Stimulated activated CD4-positive, alpha-beta T cell treated with anti-CD3 and anti-CD28 coated beads, Interleukin-2, amount 100 ng/mL, for 24 hours (primary cell): ENCODE data around the gene SHOC2.

Experiments
- DNase-seq, 2 donors: peaks; one replicate each; pipeline ENCODE4 v3.0.0-alpha.2; 2020

Gene SHOC2

DNA sequence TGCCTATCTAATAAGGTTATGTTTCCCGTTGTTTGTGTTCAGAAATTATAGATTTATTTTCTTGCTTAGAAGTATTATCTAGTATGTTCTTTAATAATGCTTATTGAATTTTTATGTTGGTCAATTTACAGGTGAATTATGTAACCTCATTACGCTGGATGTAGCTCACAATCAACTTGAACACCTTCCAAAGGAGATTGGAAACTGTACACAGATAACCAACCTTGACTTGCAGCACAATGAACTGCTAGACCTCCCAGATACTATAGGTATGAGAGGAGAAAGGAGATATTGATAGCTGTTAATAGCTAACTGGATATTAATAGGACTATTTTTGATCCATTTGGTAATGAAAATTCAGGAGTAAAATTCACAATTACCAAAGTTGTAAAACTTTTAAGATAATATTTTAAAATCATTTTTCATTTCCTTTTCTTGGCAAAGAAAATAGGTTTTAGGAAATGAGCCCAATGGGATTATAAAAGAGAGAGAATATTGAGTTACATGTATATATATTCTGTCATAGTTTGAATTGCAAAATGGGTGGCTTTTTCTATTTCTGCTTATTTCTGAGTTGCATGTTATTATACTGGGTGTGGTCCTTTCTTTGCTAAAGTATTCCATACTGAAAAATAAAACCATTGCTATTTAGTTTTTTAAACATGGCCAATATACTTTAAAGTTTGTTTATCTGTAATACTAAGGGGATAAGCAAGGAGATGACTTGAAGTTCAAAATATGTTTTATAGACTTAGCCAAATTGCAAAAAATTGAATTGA lies 66.3 kb downstream of the SHOC2 start:
- no peak for DNase-seq

DNA sequence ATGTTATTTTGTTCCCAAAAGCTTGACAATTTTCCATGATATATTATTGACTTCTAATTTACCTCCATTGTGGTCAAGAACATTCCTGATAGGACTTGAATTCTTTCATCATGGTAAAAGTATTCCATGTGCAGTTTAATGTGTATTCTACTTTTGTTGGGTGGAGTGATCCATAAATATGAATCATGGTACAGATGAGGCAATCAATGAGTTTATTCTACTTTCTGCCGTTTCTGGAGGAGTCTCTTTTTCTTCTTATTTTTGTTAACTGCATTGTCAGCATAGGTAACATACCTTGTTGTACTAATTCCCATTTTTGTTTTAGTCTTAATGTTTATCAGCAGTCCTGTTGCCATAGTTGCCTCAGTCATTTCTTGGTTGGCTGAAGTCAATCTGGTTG lies 69.6 kb downstream of the SHOC2 start:
- DNase-seq: no peak

- DNase-seq: no peak
Observed at GRCh38 chr10:110992006-110992800, 72.8 kb downstream of the SHOC2 start.

GRCh38 chr10:110993024-110993693 lies 73.8 kb downstream of the SHOC2 start:
- no peak for DNase-seq

- DNase-seq: no peak
Observed at GRCh38 chr10:110994406-110995086, 75.1 kb downstream of the SHOC2 start.

DNA sequence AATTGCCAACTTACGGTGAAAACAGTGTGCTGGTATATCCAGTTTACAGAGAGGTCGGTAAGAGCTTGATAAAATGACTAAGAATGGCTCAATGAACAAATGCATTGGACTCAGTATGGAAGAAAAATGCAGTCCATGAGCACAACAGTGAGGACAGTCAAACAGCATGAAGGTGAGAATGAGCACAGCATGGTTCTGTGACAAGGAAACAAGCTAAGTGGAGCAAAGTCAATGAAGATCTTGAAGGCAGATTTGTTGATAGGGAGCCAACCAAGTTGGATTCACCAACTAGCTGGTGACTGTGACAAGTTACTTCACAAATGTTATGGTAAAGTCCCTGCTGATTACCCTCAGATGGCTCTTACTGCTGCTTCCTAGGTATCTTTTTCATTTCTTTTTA lies 75.9 kb downstream of the SHOC2 start:
- DNase-seq: no peak

DNA sequence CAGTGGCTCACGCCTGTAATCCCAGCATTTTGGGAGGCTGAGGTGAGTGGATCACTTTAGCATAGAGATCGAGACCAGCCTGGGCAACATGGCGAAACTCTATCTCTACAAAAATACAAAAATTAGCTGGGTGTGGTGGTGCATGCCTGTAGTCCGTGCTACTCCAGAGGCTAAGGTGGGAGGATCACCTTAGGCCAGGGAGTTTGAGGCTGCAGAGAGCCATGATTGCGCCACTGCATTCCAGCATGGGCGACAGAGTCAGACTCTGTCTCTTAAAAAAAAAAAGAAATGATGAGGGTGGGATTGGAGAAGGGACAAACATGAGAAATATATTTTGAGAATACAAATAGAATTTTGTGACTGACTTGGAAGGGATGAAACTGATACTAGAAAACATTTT lies 76.9 kb downstream of the SHOC2 start:
- no peak for DNase-seq

DNA sequence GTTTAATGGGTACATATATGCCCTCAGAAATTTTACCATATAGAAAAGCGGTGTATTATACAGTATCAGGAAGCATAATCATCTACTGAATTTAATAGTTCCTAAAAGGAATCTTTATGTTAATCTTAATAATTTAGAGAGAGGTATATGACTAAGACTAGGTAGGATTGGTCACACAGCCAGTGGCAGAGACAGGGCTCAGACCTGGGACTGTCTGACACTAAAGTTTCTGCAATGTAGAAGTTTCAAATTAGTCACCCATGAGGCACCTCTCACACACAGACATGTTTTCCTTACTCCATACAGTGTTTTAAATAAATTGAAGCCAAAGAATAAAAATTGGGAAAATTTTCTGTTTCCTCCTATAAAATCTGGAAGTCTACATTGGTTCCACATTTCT lies 84.6 kb downstream of the SHOC2 start:
- no peak for DNase-seq

- DNase-seq: no peak
Observed at GRCh38 chr10:111007486-111007885, 88.1 kb downstream of the SHOC2 start.

DNA sequence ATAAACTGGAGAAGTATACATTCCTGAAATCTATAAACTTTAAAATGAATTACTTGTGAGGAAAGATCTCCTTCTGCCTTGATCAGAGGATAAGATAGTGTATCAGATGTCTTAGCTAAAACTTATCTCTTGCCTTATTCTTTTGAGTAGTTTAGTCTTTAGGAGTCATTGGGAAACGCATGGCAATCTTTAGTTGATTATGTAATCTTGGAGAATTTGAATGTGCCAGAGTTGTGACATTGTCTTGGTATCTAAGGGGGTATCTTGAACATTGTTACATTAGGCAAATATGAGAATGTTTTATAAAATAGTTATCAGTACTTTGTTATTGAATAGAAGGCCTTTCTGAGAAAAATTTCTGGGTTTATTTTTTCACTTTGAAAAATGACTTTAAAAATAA lies 95.8 kb downstream of the SHOC2 start:
- DNase-seq: no peak

GRCh38 chr10:111017098-111017497 lies 97.7 kb downstream of the SHOC2 start:
- DNase-seq: no peak

- DNase-seq: no peak
Observed at GRCh38 chr10:111018021-111018420, 98.6 kb downstream of the SHOC2 start.

DNA sequence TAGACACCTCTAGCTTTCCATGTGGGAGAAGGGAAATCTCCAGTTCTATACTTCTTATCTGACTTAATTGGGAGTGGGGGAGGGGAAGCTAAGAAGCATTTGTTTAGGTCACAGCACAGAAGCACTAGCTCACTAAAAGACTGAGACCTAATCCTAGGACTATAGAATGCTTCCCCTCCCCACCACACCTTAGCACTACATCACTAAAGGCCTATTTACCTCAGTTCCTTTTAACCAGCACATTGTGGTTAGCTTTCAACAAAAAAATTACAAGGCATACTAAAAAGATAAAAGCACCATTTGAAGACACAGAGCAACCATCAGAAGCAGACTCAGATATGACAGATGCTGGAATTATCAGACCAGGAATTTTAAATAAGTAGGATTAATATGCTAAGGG lies 103.7 kb downstream of the SHOC2 start:
- no peak for DNase-seq

DNA sequence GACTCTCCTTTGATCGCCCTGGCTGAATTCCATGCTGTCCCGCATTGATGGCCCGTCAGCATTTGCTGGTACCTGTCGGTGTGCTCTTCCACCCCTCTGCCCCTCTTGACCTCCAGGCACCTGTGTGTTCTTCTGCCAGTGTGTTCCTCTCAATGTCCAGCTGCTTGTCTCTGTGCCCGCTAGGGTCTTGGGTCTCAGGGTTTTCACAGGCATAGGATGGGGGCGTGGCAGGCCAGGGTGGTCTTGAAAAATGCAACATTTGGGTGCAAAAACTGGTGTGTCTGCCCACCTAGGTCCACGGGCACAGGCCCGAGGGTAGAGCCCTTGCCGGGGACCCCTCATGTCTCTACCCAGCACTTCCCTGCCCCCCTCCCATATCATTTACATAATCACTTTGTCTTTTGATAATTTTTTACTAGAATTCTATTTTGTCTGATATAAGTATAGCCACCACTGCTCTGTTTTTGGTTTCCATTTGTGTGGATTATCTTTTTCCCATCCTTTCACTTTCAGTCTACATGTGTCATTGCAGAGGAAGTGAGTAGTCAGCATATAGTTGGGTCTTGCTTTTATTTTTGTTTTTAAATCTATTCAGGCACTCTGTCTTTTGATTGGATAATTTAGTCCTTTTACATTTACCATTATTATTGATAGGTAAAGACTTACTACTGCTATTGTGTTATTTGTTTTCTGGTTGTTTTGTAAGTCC lies 110.8 kb downstream of the SHOC2 start:
- DNase-seq: no peak

DNA sequence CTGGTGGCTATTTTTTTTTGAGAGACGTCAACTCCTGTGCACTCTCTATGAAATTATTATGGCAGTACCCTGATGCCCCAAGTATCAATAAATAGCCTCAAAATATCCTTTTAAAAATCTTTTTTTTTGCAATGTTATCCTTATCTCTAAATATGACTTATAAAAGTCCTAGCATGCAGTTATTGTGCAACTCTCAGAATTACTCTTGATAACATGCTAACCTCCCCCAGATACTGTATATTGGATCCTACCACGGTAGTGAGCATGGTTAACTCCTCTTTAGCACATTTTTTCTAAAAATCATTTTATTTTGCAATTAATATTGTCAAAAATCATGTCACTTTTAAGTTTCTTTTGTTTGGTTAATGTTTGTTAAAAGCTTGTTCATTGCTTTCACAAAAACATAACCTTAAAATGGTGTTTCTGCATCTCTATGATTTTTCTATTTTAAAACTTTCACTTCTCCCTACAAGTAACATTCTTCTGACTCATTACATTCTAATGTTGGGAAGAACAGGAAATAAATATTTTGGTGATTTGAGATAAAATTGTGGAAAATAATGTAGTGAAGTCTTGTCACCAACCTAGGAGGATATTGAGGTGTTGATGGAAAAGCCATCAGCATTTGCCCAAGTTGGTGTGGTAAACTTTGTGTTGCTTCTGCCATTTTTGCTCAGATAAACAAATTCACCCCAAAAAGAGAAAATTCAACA lies 115.3 kb downstream of the SHOC2 start:
- DNase-seq: no peak

DNA sequence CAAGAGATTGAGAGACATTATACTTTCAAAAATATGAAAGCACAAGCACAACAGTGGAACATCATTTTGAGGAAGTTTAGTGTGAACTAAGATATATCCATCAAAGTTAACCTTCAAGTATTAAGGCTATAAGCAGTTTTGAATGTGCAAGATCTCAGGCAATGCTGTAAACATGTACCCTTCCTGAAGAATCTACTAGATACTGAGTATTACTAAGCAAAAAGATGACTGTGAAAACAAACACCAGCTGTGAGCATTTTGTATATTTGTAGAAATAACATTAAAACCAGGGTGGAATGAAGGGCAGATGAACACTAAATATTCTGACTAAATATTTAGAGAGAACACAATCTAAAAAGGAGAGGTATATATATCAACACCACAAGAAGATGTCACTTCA lies 116.1 kb downstream of the SHOC2 start:
- no peak for DNase-seq

GRCh38 chr10:111037858-111038257 lies 118.5 kb downstream of the SHOC2 start:
- no peak for DNase-seq

DNA sequence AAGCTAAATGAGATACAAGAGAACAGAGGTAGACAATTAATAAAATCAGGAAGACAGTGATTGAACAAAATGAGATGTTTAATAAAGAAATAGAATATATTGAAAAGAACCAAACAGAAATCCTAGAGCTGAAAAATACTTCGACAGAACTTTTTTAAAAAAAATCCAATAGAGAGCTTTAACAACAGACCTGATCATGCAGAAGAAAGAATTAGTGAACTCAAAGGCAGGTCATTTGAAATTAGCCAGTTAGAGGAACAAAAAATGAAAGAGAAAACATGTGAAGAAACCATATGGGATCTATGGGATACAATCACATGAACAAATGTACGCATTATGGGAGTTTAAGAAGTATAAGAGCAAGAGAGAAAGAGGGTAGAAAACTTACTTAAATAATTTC lies 120.1 kb downstream of the SHOC2 start:
- DNase-seq: no peak

GRCh38 chr10:111057006-111057405 lies 137.6 kb downstream of the SHOC2 start:
- DNase-seq: no peak
